Thyroid gland (tissue), 4 donors: ENCODE data around the gene SON. TPM values are rescaled to one million over a fixed set of nuclear protein-coding genes. Genes with fewer than 3 reads are reported as not detected.
"Not testable (repeated sequence)": the region's sequence is repeated elsewhere in the genome, so short reads cannot be mapped to it uniquely, and the experiment has no call there.

Experiments used
- DNase-seq, 2 donors: peaks; one replicate each; pipeline ENCODE4 v3.0.0-alpha.2; 2019
- H3K27ac ChIP-seq, 3 donors: fragments of 200-600 bp; sonication (generic); 1 replicate in 2 of 3; 2 replicates in 1 of 3; pipeline ENCODE4 v1.5.1; 2016 to 2019; ENCODE audit warnings: mild to moderate bottlenecking in 1 of 3, moderate library complexity in 1 of 3
- H3K27me3 ChIP-seq: fragments of 200-600 bp; sonication (generic); one replicate; pipeline ENCODE4 v1.5.1; 2019
- H3K36me3 ChIP-seq, 2 donors: fragments of 200-600 bp; sonication (generic); one replicate each; pipeline ENCODE4 v1.5.1; 2016 to 2019
- H3K4me1 ChIP-seq, 2 donors: fragments of 200-600 bp; sonication (generic); one replicate each; pipeline ENCODE4 v1.5.1; 2017 to 2019
- H3K4me3 ChIP-seq, 3 donors: fragments of 200-600 bp; sonication (generic); replicated peaks in 1 of 3; 1 replicate in 2 of 3; 2 replicates in 1 of 3; pipeline ENCODE4 v1.5.1; 2016; ENCODE audit warnings: mild to moderate bottlenecking in 1 of 3
- H3K9me3 ChIP-seq: fragments of 200-600 bp; sonication (generic); one replicate; pipeline ENCODE4 v1.5.1; 2017
- POLR2A ChIP-seq, 2 donors: fragments of 450-650 bp; IDR thresholded peaks; one replicate each; pipeline ENCODE4 v1.6.1; 2017; ENCODE audit warnings: antibody characterized with exemption in 2 of 2, mild to moderate bottlenecking in 2 of 2, moderate library complexity in 1 of 2
- WGBS, 2 donors: methylation state at CpG; one replicate each; pipeline ENCODE4 v1.1.5; 2017; 5-methylcytosine and 5-hydroxymethylcytosine counted together
- intact Hi-C: fragments of 100-400 bp; cut with DNase I; formaldehyde crosslinking; loops from one replicate; pipeline ENCODE4 v1.15.1; 2023
- total RNA-seq, 4 donors: library from RNA; depleted of rRNA; stranded (reverse); fragments of >200 nt; gene quantifications; one replicate each; pipeline ENCODE4 v1.2.3, GENCODE V29; 2016
- TF ChIP-seq, protein P1 (sequence below), 6 experiments: fragments of 200-600 bp in 3 of 6; fragments of 450-650 bp in 3 of 6; sonication (generic) in 3 of 6; IDR thresholded peaks; one replicate each; pipeline ENCODE4 v1.5.1; 2016 to 2019; ENCODE audit warnings: antibody characterized with exemption in 6 of 6, mild to moderate bottlenecking in 2 of 6, inconsistent platforms in 1 of 6, moderate library complexity in 1 of 6

The SON gene
- total RNA-seq, 4 donors from 2014 or later: 283 to 425 (median 334) TPM

DNA sequence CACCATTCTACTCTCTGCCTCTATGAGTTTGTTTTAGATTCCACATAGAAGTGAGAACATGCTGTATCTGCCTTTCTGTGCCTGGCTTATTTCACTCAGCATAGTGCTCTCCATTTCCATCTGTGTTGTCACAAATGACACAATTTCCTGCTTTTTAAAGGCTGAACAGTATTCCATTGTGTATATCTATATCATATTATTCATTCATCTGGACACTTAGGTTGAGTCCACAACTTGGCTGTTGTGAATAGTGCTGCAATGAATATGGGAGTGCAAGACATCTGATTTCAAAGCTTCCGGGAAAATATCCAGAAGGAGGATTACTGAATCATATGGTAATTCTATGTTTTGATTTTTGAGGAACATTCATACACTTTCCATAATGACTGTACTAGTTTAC lies 65.7 kb downstream of the SON start:
- TF ChIP-seq, protein P1, sequence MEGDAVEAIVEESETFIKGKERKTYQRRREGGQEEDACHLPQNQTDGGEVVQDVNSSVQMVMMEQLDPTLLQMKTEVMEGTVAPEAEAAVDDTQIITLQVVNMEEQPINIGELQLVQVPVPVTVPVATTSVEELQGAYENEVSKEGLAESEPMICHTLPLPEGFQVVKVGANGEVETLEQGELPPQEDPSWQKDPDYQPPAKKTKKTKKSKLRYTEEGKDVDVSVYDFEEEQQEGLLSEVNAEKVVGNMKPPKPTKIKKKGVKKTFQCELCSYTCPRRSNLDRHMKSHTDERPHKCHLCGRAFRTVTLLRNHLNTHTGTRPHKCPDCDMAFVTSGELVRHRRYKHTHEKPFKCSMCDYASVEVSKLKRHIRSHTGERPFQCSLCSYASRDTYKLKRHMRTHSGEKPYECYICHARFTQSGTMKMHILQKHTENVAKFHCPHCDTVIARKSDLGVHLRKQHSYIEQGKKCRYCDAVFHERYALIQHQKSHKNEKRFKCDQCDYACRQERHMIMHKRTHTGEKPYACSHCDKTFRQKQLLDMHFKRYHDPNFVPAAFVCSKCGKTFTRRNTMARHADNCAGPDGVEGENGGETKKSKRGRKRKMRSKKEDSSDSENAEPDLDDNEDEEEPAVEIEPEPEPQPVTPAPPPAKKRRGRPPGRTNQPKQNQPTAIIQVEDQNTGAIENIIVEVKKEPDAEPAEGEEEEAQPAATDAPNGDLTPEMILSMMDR (IDR thresholded peaks at IDR 0.05): no peak
- no peak for TF ChIP-seq POLR2A (IDR thresholded peaks at IDR 0.05)
- peaks cover 4 to 6% of the 10 kb centered on the region in 2 donors for H3K36me3 ChIP-seq
- no peaks in the 10 kb centered on the region for H3K4me1 ChIP-seq
- intact Hi-C loops: no loop called here
- H3K4me3 ChIP-seq: no peak overlapping the region
- no peaks in the 10 kb centered on the region for H3K9me3 ChIP-seq
- no peak overlapping the region for H3K27ac ChIP-seq
- no peaks in the 10 kb centered on the region for H3K27me3 ChIP-seq
- no peak for DNase-seq
- 81 to 84% methylated on average over 1 of the region's 1 CpG for WGBS, 2 donors

DNA sequence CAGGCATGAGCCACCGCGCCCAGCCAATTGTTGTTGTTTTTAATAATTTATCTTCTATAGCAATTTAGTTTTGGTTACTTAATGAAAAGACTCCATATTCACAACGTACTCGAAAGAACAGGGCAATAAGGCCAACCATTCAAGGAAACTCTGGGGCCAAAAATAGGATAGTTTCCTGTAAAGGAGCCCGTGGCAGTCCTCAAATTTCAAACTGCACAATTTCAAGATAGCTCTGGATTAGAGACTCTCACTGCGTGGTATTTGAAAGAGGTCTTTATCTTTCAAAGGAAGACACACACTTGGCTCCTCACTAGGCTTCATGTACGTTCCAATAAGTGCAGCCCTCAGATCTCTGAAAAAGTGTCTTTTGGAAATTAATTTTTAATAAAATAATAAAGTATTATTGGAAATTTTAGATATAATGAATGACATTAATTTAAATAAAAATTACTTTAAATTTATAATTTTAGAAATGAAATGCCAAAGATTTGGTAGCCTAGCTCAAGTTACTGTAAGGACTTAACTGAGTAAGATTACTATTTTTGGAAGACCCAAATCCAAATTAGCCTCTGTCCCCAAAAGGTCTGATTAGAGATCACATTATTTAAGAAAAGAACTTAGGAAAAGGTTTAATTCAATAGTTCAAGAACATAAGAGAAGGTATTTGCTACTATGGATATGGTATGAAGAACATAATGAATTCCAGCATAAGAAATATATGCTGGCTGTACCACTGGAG lies 68.3 kb downstream of the SON start:
- intact Hi-C loops: no loop called here
- no peaks in the 10 kb centered on the region for H3K27me3 ChIP-seq
- no peak for DNase-seq
- H3K27ac ChIP-seq: no peak overlapping the region
- no peaks in the 10 kb centered on the region for H3K9me3 ChIP-seq
- no peak for TF ChIP-seq POLR2A (IDR thresholded peaks at IDR 0.05)
- TF ChIP-seq, protein P1 (IDR thresholded peaks at IDR 0.05): no peak
- no peak overlapping the region for H3K4me3 ChIP-seq
- H3K36me3 ChIP-seq: peaks cover 7 to 9% of the 10 kb centered on the region in 2 donors
- 96 to 97% methylated on average over 7 of the region's 7 CpGs for whole genome bisulfite sequencing, 2 donors
- no peaks in the 10 kb centered on the region for H3K4me1 ChIP-seq

DNA sequence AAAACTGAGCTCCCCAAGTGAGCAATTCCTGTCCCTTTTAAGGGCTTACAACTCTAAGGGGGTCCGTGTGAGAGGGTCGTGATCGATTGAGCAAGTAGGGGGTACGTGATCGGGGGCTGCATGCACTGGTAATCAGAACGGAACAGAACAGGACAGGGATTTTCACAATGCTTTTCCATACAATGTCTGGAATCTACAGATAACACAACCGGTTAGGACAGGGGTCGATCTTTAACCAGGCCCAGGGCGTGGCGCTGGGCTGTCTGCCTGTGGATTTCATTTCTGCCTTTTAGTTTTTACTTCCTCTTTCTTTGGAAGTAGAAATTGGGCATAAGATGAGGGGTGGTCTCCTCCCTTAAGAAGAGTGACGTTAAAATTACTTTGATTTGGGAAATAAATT lies 74.7 kb downstream of the SON start:
- H3K9me3 ChIP-seq, DNase-seq, H3K4me1 ChIP-seq, H3K27me3 ChIP-seq, H3K4me3 ChIP-seq, H3K27ac ChIP-seq, intact Hi-C loops: not testable (repeated sequence)
- 94 to 95% methylated on average over 11 of the region's 11 CpGs for whole genome bisulfite sequencing, 2 donors
- peaks cover 10 to 16% of the 10 kb centered on the region in 2 donors for H3K36me3 ChIP-seq

DNA sequence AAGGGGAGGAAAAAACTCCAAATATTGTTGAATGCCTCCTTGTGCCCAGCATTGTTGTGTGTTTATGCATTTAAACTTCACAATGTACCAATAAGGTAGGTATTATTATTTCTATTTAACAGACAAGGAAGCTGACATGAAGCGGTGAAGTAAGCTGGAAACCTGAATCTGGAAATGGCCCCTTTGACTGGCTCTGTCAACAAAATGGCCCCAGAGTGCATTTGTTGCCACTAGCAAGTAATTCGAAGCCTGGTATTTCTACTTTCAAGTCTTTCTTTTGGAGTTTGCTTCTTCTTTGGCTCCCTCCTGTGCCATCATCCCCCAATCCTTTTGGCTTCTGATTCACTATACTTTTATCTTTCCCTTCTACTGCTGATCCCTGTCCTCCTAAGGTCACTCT lies 75.6 kb downstream of the SON start:
- Histone ChIP-seq H3K9me3 (no peaks in the 10 kb centered on the region), H3K4me3 (no peak overlapping the region), H3K27ac (no peak overlapping the region), H3K36me3 (peaks cover 10 to 21% of the 10 kb centered on the region in 2 donors), H3K4me1 (no peaks in the 10 kb centered on the region), H3K27me3 (no peaks in the 10 kb centered on the region)
- no peak for DNase-seq
- intact Hi-C loops: no loop called here
- TF ChIP-seq, protein P1 (IDR thresholded peaks at IDR 0.05): no peak
- TF ChIP-seq POLR2A (IDR thresholded peaks at IDR 0.05): no peak
- WGBS, 2 donors: 99 to 100% methylated on average over 2 of the region's 2 CpGs

DNA sequence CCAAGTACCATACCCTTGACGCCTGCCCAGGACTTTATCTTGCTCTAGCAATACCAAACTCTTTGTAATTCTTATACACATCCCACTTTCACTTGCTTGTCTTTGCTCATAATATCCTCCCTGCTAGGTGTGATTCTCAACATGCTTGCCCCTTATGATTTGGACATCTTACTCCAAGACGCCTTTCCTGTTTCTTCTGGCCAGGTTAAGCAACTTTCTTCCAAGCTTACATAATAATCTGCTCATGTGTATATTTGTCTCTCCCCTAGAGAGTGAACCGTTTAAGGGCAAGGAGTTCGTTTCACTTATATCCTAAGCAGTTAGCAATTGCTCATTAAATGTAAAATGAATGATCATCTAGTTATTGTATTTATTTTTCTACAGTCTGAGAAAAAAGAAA lies 76.9 kb downstream of the SON start:
- H3K27me3 ChIP-seq: no peaks in the 10 kb centered on the region
- 94 to 96% methylated on average over 4 of the region's 4 CpGs for WGBS, 2 donors
- H3K36me3 ChIP-seq: peaks cover 10 to 20% of the 10 kb centered on the region in 2 donors
- TF ChIP-seq POLR2A (IDR thresholded peaks at IDR 0.05): no peak
- TF ChIP-seq, protein P1 (IDR thresholded peaks at IDR 0.05): no peak
- intact Hi-C loops: no loop called here
- DNase-seq: no peak
- H3K9me3 ChIP-seq: no peaks in the 10 kb centered on the region
- no peak overlapping the region for H3K27ac ChIP-seq
- no peaks in the 10 kb centered on the region for H3K4me1 ChIP-seq
- no peak overlapping the region for H3K4me3 ChIP-seq
